Colonic mucosa (tissue), 4 donors: ENCODE data around the gene DENND5B. TPM values are rescaled to one million over a fixed set of nuclear protein-coding genes. Genes with fewer than 3 reads are reported as not detected.
A peak's percentile ranks its signal among the peaks of the same experiment; 100 is the strongest.

Experiments
- DNase-seq: peaks from one replicate; pipeline ENCODE4 v3.0.0-alpha.2; 2020
- H3K27ac ChIP-seq: fragments of 200-600 bp; one replicate; pipeline ENCODE4 v1.8.0; 2021
- H3K27me3 ChIP-seq: fragments of 200-600 bp; one replicate; pipeline ENCODE4 v1.8.0; 2021
- H3K36me3 ChIP-seq: fragments of 200-600 bp; one replicate; pipeline ENCODE4 v1.8.0; 2021
- H3K4me1 ChIP-seq: fragments of 200-600 bp; one replicate; pipeline ENCODE4 v1.8.0; 2021; ENCODE audit warnings: mild to moderate bottlenecking
- H3K4me3 ChIP-seq: fragments of 200-600 bp; one replicate; pipeline ENCODE4 v1.8.0; 2021
- H3K9ac ChIP-seq, 2 donors: one replicate each; pipeline ENCODE4 v1.7.0; 2013; ENCODE audit warnings: control low read depth in 2 of 2, low read depth in 2 of 2, low read length in 2 of 2
- H3K9me3 ChIP-seq: fragments of 200-600 bp; one replicate; pipeline ENCODE4 v1.8.0; 2021
- CTCF ChIP-seq: fragments of 200-600 bp; IDR thresholded peaks from one replicate; pipeline ENCODE4 v1.8.0; 2022; ENCODE audit warnings: antibody characterized with exemption, mild to moderate bottlenecking
- intact Hi-C: fragments of 100-400 bp; cut with DNase I; formaldehyde crosslinking; loops from one replicate; pipeline ENCODE4 v1.14.1; 2022
- total RNA-seq, 2 donors: library from RNA; stranded (reverse); fragmentation: NEBNext Ultra II Directional in 1 of 2; extraction: Animal tissue kit (Norgen Biotek cat#: 25700) in 1 of 2; gene quantifications; one replicate each; pipeline ENCODE4 v1.2.1, GENCODE V29; 2021
- donor health status: healthy.
- donor health status: DM: no; HTN: no; CAD: no.
- donor health status: DM: no; HTN: no; CAD: no.

DENND5B gene
- total RNA-seq, 2 donors from 2014 or later: 3.9 to 11.8 TPM

GRCh38 chr12:31589904-31590641, 863 bp downstream of the DENND5B start:
- intact Hi-C loops: no loop called here

GRCh38 chr12:31589598-31589903, 1.4 kb downstream of the DENND5B start:
- peak overlapping the region; percentile 68 to 71 for H3K9ac ChIP-seq
- DNase-seq: no peak
- no peaks in the 10 kb centered on the region for H3K27me3 ChIP-seq
- no peaks in the 10 kb centered on the region for H3K4me1 ChIP-seq
- peak overlapping the region; percentile 75 for H3K4me3 ChIP-seq
- H3K27ac ChIP-seq: peak overlapping the region; percentile 94
- no peaks in the 10 kb centered on the region for H3K36me3 ChIP-seq
- TF ChIP-seq CTCF: no peak
- intact Hi-C loops: no loop called here
- no peaks in the 10 kb centered on the region for H3K9me3 ChIP-seq

More at GRCh38 chr12:31589904-31590641, 863 bp downstream of the DENND5B start:
- Histone ChIP-seq H3K9me3 (no peaks in the 10 kb centered on the region), H3K4me1 (no peaks in the 10 kb centered on the region), H3K9ac (peak overlapping the region; percentile 68 to 71), H3K27me3 (no peaks in the 10 kb centered on the region), H3K27ac (peak overlapping the region; percentile 94), H3K36me3 (no peaks in the 10 kb centered on the region), H3K4me3 (peak overlapping the region; percentile 75)
- no peak for TF ChIP-seq CTCF
- peak; percentile 77 for DNase-seq

- no peak for DNase-seq
Observed at GRCh38 chr12:31588976-31589375, 2.0 kb downstream of the DENND5B start.

GRCh38 chr12:31586728-31587127, 4.2 kb downstream of the DENND5B start:
- TF ChIP-seq CTCF: no peak
- no peak for DNase-seq
- Histone ChIP-seq H3K27ac (no peak overlapping the region), H3K27me3 (no peaks in the 10 kb centered on the region), H3K4me1 (no peaks in the 10 kb centered on the region), H3K4me3 (no peak overlapping the region), H3K36me3 (no peaks in the 10 kb centered on the region), H3K9ac (no peak overlapping the region), H3K9me3 (no peaks in the 10 kb centered on the region)
- intact Hi-C loops: no loop called here

More at GRCh38 chr12:31588976-31589375, 2.0 kb downstream of the DENND5B start:
- H3K36me3 ChIP-seq: no peaks in the 10 kb centered on the region
- TF ChIP-seq CTCF: no peak
- no peaks in the 10 kb centered on the region for H3K27me3 ChIP-seq
- peak overlapping the region; percentile 94 for H3K27ac ChIP-seq
- H3K9ac ChIP-seq: no peak overlapping the region
- H3K4me3 ChIP-seq: no peak overlapping the region
- H3K9me3 ChIP-seq: no peaks in the 10 kb centered on the region
- H3K4me1 ChIP-seq: no peaks in the 10 kb centered on the region
- intact Hi-C loops: no loop called here

- no peak for TF ChIP-seq CTCF
- no peak overlapping the region for H3K27ac ChIP-seq
- H3K9me3 ChIP-seq: no peaks in the 10 kb centered on the region
- H3K36me3 ChIP-seq: no peaks in the 10 kb centered on the region
- no peak overlapping the region for H3K9ac ChIP-seq
- no peaks in the 10 kb centered on the region for H3K4me1 ChIP-seq
- no peak overlapping the region for H3K4me3 ChIP-seq
- no peaks in the 10 kb centered on the region for H3K27me3 ChIP-seq
- DNase-seq: no peak
- intact Hi-C loops: no loop called here
Observed at GRCh38 chr12:31585895-31586294, 5.0 kb downstream of the DENND5B start.
